OCI-LY3 (cell line): Measurements from ENCODE around the gene BCL11B.

Experiments used
- EZH2phosphoT487 ChIP-seq: fragments of 200-600 bp; shearing (Covaris generic); IDR thresholded peaks from 2 replicates; pipeline ENCODE4 v1.6.1; 2018; ENCODE audit warnings: antibody characterized with exemption, mixed run types, low read depth
- TF ChIP-seq, protein P1 (sequence below): fragments of 200-600, 300-600 bp; sonication (generic); IDR thresholded peaks from 2 replicates; pipeline ENCODE4 v1.5.1; 2014; ENCODE audit warnings: antibody characterized with exemption, low read length, low read depth

DNA sequence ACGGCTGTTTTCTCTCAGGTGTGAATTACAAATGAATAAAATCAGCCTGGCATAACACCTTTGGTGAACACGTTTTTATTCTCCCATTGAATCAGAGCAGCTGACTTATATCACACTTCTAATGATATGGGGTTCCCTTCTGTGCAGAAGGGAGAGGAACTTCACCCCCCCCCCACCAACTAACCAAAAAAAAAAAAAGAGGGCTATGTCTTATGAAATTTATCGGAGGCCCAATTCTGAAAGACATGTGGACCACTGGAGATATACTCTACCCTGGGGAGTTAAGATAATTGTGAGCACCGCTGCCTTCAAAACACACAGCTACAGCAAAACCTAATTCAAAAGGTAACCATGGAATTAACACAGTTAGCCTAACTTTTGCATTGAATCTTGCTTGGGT is 4.6 kb downstream of the BCL11B start:
- TF ChIP-seq EZH2phosphoT487, result no peak
- TF ChIP-seq, protein P1, sequence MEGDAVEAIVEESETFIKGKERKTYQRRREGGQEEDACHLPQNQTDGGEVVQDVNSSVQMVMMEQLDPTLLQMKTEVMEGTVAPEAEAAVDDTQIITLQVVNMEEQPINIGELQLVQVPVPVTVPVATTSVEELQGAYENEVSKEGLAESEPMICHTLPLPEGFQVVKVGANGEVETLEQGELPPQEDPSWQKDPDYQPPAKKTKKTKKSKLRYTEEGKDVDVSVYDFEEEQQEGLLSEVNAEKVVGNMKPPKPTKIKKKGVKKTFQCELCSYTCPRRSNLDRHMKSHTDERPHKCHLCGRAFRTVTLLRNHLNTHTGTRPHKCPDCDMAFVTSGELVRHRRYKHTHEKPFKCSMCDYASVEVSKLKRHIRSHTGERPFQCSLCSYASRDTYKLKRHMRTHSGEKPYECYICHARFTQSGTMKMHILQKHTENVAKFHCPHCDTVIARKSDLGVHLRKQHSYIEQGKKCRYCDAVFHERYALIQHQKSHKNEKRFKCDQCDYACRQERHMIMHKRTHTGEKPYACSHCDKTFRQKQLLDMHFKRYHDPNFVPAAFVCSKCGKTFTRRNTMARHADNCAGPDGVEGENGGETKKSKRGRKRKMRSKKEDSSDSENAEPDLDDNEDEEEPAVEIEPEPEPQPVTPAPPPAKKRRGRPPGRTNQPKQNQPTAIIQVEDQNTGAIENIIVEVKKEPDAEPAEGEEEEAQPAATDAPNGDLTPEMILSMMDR, result no peak
